HEK293 (cell line): ENCODE results near the gene PDHX.

Experiments
- CTCF ChIA-PET: fragments of 350-600 bp; formaldehyde crosslinking; extraction: SDS; loops from one replicate; lab custom pipeline; 2021; ENCODE audit warnings: antibody characterized with exemption; lab: Yijun Ruan, JAX
- POLR2A ChIA-PET: fragments of 300-600 bp; formaldehyde crosslinking; extraction: SDS; loops from one replicate; lab custom pipeline; 2020; ENCODE audit warnings: antibody characterized with exemption, inconsistent platforms; lab: Yijun Ruan, JAX
- H3K27ac ChIP-seq: fragments of 200-500 bp; sonication (Bioruptor generic); 2 replicates; pipeline ENCODE4 v1.5.1; 2014; ENCODE audit warnings: low read depth, low read length, control low read depth, inconsistent platforms; ENCODE audit errors: extremely low read depth
- H3K36me3 ChIP-seq, 2 experiments: fragments of 200-500 bp in 1 of 2; sonication (Bioruptor generic) in 1 of 2; 1 replicate in 1 of 2; 2 replicates in 1 of 2; pipeline ENCODE4 v1.5.1; 2014 to 2017; ENCODE audit warnings: inconsistent platforms in 2 of 2, low read length in 2 of 2; ENCODE audit not compliant: control insufficient read depth in 2 of 2, insufficient read depth in 1 of 2
- H3K4me1 ChIP-seq: fragments of 200-500 bp; sonication (Bioruptor generic); 2 replicates; pipeline ENCODE4 v1.5.1; 2014; ENCODE audit warnings: mild to moderate bottlenecking, low read length, inconsistent platforms; ENCODE audit not compliant: control insufficient read depth, insufficient read depth
- H3K4me3 ChIP-seq: 2 replicates; pipeline ENCODE4 v1.5.1; 2011; ENCODE audit warnings: low read depth, mild to moderate bottlenecking, control low read depth, low read length, moderate library complexity
- H3K9me3 ChIP-seq: fragments of 200-500 bp; sonication (Bioruptor generic); 2 replicates; pipeline ENCODE4 v1.5.1; 2014; ENCODE audit warnings: low read depth, low read length, inconsistent platforms; ENCODE audit not compliant: control insufficient read depth, insufficient read depth
- ZBTB17 ChIP-seq: fragments of 450-650 bp; formaldehyde crosslinking; IDR thresholded peaks from 2 replicates; pipeline ENCODE4 v1.5.1; 2016; ENCODE audit warnings: missing biosample characterization, missing genetic modification characterization
- ZNF211 ChIP-seq: fragments of 450-650 bp; formaldehyde crosslinking; IDR thresholded peaks from 2 replicates; pipeline ENCODE4 v1.5.1; 2016; ENCODE audit warnings: low read depth, missing biosample characterization, missing genetic modification characterization
- ZNF274 ChIP-seq, 2 experiments: fragments of 200-500 bp in 1 of 2; fragments of 450-650 bp in 1 of 2; sonication (Bioruptor generic) in 1 of 2; formaldehyde crosslinking in 1 of 2; IDR thresholded peaks; 2 replicates each; pipeline versions ENCODE4 v1.5.1 to v1.6.1; 2014 to 2016; ENCODE audit warnings: borderline replicate concordance in 1 of 2, inconsistent platforms in 1 of 2, low read length in 1 of 2, missing biosample characterization in 1 of 2, missing genetic modification characterization in 1 of 2
- ZNF302 ChIP-seq: fragments of 450-650 bp; formaldehyde crosslinking; IDR thresholded peaks from 2 replicates; pipeline ENCODE4 v1.5.1; 2016; ENCODE audit warnings: missing biosample characterization, missing genetic modification characterization, low read depth
- ZNF311 ChIP-seq: fragments of 450-650 bp; formaldehyde crosslinking; IDR thresholded peaks from 2 replicates; pipeline ENCODE4 v1.5.1; 2017; ENCODE audit warnings: missing biosample characterization, missing genetic modification characterization, borderline replicate concordance
- ZNF354C ChIP-seq: fragments of 450-650 bp; formaldehyde crosslinking; IDR thresholded peaks from 2 replicates; pipeline ENCODE4 v1.5.1; 2016; ENCODE audit warnings: missing biosample characterization, missing genetic modification characterization, low read depth, borderline replicate concordance
- ZNF548 ChIP-seq: fragments of 450-650 bp; formaldehyde crosslinking; IDR thresholded peaks from 2 replicates; pipeline ENCODE4 v1.5.1; 2016; ENCODE audit warnings: missing biosample characterization, missing genetic modification characterization
- ZNF658 ChIP-seq: fragments of 450-650 bp; formaldehyde crosslinking; IDR thresholded peaks from 2 replicates; pipeline ENCODE4; 2016; ENCODE audit warnings: missing biosample characterization, missing genetic modification characterization
- ZNF660 ChIP-seq: fragments of 450-650 bp; IDR thresholded peaks from 2 replicates; pipeline ENCODE4 v1.5.1; 2018; ENCODE audit warnings: missing biosample characterization, mild to moderate bottlenecking, missing genetic modification characterization
- ZNF670 ChIP-seq: fragments of 450-650 bp; formaldehyde crosslinking; IDR thresholded peaks from 2 replicates; pipeline ENCODE4 v1.5.1; 2016; ENCODE audit warnings: missing biosample characterization, missing genetic modification characterization, low read depth
- ZNF747 ChIP-seq: fragments of 450-650 bp; formaldehyde crosslinking; IDR thresholded peaks from 2 replicates; pipeline ENCODE4 v1.5.1; 2016; ENCODE audit warnings: missing biosample characterization, missing genetic modification characterization
- ZNF768 ChIP-seq: fragments of 450-650 bp; formaldehyde crosslinking; IDR thresholded peaks from 2 replicates; pipeline ENCODE4 v1.5.1; 2018; ENCODE audit warnings: missing biosample characterization, mild to moderate bottlenecking, missing genetic modification characterization
- ZNF843 ChIP-seq: fragments of 450-650 bp; formaldehyde crosslinking; IDR thresholded peaks from 2 replicates; pipeline ENCODE4 v1.5.1; 2016; ENCODE audit warnings: missing biosample characterization, missing genetic modification characterization
- TF ChIP-seq, protein P1 (sequence below): fragments of 450-650 bp; formaldehyde crosslinking; IDR thresholded peaks from 2 replicates; pipeline ENCODE4 v1.5.1; 2016; ENCODE audit warnings: missing biosample characterization, missing genetic modification characterization
- TF ChIP-seq, protein P2 (sequence below): fragments of 450-650 bp; formaldehyde crosslinking; IDR thresholded peaks from 2 replicates; pipeline ENCODE4 v1.5.1; 2016; ENCODE audit warnings: missing biosample characterization, missing genetic modification characterization
- TF ChIP-seq, protein P3 (sequence below): fragments of 450-650 bp; formaldehyde crosslinking; conservative IDR thresholded peaks from 2 replicates; pipeline ENCODE4 v1.5.1; 2016; ENCODE audit warnings: low read depth, missing biosample characterization, missing genetic modification characterization
- TF ChIP-seq, protein P4 (sequence below): fragments of 450-650 bp; formaldehyde crosslinking; IDR thresholded peaks from 2 replicates; pipeline ENCODE4 v1.5.1; 2017; ENCODE audit warnings: missing biosample characterization, missing genetic modification characterization
- TF ChIP-seq, protein P5 (sequence below): fragments of 450-650 bp; formaldehyde crosslinking; IDR thresholded peaks from 2 replicates; pipeline ENCODE4 v1.5.1; 2016; ENCODE audit warnings: missing biosample characterization, missing genetic modification characterization
- TF ChIP-seq, protein P6 (sequence below): fragments of 450-650 bp; formaldehyde crosslinking; IDR thresholded peaks from 2 replicates; pipeline ENCODE4 v1.5.1; 2016; ENCODE audit warnings: missing biosample characterization, missing genetic modification characterization

Gene PDHX

DNA sequence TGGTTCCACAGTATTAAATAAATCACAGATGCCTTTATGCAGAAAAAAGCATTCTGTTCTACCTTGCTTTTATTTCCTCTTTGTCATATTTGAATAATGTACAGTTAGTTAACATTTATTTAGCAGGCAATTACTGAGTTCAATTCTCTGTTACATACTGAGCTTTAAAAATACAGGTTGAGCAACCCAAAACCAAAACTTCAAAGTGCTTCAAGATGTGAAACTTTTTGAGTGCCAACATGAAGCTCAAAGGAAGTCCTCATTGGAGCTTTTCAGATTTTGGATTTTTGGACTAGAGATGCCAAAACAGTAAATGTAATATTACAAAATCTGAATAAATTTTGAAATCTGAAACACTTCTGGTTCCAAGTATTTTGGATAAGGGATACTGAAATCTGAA is 54.1 kb downstream of the PDHX start (continued):
- TF ChIP-seq ZNF658 (tag by site-specific recombination), result no peak

DNA sequence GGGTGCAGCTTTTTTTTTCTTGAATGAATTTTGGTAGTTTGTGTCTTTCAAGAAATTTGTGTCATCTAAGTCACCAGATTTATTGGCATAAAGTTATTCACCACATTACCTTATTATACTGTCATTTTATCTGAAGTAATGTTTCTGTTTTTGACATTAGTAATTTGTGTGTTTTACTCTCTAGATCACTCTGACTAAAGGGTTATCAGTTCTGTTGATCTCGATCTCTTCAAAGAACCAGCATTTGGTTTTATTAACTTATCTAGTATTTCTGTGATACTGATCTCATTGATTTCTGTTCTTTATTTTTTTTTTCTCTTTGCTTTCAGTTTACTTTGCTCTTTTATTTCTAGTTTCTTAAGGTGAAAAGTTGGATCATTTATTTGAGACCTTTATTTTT is 55.5 kb downstream of the PDHX start:
- Histone ChIP-seq H3K36me3 (peaks cover 23 to 40% of the 10 kb centered on the region in 2 experiments), H3K4me3 (no peak overlapping the region), H3K27ac (no peak overlapping the region), H3K4me1 (no peaks in the 10 kb centered on the region), H3K9me3 (no peaks in the 10 kb centered on the region)
- CTCF ChIA-PET, result interaction anchor here (0.7 kb wide), 2 partner anchors 117 to 339 kb away, joined by 3 read pairs; no protein-coding TSS in a partner anchor
- TF ChIP-seq ZNF747 (tag by site-specific recombination), result no peak
- no peak for TF ChIP-seq ZNF843
- no peak for TF ChIP-seq ZNF670 (tag by site-specific recombination)
- TF ChIP-seq ZNF548, result no peak
- TF ChIP-seq ZNF658 (tag by site-specific recombination), result no peak
- TF ChIP-seq ZNF660, result no peak
- TF ChIP-seq ZNF302, result no peak
- POLR2A ChIA-PET, result no interaction called here

DNA sequence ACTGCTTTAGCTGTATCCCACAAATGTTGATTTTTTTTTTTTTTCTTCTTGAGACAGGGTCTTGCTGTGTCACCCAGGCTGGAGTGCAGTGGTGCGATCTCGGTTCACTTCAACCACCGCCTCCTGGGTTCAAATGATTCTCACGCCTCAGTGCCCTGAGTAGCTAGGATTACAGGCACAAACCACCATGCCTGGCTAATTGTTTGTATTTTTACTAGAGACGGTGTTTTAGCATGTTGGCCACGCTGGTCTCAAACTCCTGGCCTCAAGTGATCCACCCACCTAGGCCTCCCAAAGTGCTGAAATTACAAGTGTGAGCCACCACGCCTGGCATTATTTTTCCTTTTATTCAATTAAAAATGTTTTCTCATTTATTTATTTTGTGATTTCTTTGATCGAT is 55.9 kb downstream of the PDHX start:
- H3K4me3 ChIP-seq, result no peak overlapping the region
- ChIA-PET POLR2A (no interaction called here), CTCF (interaction anchor here (0.7 kb wide), 3 partner anchors 116 to 419 kb away, joined by 3 read pairs; no protein-coding TSS in a partner anchor)
- H3K36me3 ChIP-seq, result peaks cover 23 to 42% of the 10 kb centered on the region in 2 experiments
- H3K27ac ChIP-seq, result no peak overlapping the region
- H3K4me1 ChIP-seq, result no peaks in the 10 kb centered on the region
- no peaks in the 10 kb centered on the region for H3K9me3 ChIP-seq
- TF ChIP-seq, protein P1, sequence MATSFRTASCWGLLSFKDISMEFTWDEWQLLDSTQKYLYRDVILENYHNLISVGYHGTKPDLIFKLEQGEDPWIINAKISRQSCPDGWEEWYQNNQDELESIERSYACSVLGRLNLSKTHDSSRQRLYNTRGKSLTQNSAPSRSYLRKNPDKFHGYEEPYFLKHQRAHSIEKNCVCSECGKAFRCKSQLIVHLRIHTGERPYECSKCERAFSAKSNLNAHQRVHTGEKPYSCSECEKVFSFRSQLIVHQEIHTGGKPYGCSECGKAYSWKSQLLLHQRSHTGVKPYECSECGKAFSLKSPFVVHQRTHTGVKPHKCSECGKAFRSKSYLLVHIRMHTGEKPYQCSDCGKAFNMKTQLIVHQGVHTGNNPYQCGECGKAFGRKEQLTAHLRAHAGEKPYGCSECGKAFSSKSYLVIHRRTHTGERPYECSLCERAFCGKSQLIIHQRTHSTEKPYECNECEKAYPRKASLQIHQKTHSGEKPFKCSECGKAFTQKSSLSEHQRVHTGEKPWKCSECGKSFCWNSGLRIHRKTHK (tag by site-specific recombination), result no peak
- TF ChIP-seq ZNF311 (tag by site-specific recombination) (no peak), ZNF768 (tag by site-specific recombination) (no peak), ZNF354C (tag by site-specific recombination) (no peak), ZNF274 (IDR thresholded peaks at IDR 0.05; ENCODE audit: low read length) (no peak), ZNF274 (tag by site-specific recombination; IDR thresholded peaks at IDR 0.05; ENCODE audit: borderline replicate concordance) (no peak), ZNF211 (tag by site-specific recombination) (no peak), ZBTB17 (no peak)
- TF ChIP-seq, protein P2, sequence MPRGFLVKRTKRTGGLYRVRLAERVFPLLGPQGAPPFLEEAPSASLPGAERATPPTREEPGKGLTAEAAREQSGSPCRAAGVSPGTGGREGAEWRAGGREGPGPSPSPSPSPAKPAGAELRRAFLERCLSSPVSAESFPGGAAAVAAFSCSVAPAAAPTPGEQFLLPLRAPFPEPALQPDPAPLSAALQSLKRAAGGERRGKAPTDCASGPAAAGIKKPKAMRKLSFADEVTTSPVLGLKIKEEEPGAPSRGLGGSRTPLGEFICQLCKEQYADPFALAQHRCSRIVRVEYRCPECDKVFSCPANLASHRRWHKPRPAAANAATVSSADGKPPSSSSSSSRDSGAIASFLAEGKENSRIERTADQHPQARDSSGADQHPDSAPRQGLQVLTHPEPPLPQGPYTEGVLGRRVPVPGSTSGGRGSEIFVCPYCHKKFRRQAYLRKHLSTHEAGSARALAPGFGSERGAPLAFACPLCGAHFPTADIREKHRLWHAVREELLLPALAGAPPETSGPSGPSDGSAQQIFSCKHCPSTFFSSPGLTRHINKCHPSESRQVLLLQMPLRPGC (tag by site-specific recombination), result no peak
- TF ChIP-seq, protein P3, sequence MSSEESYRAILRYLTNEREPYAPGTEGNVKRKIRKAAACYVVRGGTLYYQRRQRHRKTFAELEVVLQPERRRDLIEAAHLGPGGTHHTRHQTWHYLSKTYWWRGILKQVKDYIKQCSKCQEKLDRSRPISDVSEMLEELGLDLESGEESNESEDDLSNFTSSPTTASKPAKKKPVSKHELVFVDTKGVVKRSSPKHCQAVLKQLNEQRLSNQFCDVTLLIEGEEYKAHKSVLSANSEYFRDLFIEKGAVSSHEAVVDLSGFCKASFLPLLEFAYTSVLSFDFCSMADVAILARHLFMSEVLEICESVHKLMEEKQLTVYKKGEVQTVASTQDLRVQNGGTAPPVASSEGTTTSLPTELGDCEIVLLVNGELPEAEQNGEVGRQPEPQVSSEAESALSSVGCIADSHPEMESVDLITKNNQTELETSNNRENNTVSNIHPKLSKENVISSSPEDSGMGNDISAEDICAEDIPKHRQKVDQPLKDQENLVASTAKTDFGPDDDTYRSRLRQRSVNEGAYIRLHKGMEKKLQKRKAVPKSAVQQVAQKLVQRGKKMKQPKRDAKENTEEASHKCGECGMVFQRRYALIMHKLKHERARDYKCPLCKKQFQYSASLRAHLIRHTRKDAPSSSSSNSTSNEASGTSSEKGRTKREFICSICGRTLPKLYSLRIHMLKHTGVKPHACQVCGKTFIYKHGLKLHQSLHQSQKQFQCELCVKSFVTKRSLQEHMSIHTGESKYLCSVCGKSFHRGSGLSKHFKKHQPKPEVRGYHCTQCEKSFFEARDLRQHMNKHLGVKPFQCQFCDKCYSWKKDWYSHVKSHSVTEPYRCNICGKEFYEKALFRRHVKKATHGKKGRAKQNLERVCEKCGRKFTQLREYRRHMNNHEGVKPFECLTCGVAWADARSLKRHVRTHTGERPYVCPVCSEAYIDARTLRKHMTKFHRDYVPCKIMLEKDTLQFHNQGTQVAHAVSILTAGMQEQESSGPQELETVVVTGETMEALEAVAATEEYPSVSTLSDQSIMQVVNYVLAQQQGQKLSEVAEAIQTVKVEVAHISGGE (tag by site-specific recombination), result no peak
- TF ChIP-seq, protein P4, sequence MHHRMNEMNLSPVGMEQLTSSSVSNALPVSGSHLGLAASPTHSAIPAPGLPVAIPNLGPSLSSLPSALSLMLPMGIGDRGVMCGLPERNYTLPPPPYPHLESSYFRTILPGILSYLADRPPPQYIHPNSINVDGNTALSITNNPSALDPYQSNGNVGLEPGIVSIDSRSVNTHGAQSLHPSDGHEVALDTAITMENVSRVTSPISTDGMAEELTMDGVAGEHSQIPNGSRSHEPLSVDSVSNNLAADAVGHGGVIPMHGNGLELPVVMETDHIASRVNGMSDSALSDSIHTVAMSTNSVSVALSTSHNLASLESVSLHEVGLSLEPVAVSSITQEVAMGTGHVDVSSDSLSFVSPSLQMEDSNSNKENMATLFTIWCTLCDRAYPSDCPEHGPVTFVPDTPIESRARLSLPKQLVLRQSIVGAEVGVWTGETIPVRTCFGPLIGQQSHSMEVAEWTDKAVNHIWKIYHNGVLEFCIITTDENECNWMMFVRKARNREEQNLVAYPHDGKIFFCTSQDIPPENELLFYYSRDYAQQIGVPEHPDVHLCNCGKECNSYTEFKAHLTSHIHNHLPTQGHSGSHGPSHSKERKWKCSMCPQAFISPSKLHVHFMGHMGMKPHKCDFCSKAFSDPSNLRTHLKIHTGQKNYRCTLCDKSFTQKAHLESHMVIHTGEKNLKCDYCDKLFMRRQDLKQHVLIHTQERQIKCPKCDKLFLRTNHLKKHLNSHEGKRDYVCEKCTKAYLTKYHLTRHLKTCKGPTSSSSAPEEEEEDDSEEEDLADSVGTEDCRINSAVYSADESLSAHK (tag by site-specific recombination), result no peak
- TF ChIP-seq, protein P5, sequence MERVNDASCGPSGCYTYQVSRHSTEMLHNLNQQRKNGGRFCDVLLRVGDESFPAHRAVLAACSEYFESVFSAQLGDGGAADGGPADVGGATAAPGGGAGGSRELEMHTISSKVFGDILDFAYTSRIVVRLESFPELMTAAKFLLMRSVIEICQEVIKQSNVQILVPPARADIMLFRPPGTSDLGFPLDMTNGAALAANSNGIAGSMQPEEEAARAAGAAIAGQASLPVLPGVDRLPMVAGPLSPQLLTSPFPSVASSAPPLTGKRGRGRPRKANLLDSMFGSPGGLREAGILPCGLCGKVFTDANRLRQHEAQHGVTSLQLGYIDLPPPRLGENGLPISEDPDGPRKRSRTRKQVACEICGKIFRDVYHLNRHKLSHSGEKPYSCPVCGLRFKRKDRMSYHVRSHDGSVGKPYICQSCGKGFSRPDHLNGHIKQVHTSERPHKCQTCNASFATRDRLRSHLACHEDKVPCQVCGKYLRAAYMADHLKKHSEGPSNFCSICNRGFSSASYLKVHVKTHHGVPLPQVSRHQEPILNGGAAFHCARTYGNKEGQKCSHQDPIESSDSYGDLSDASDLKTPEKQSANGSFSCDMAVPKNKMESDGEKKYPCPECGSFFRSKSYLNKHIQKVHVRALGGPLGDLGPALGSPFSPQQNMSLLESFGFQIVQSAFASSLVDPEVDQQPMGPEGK (tag by site-specific recombination), result no peak
- TF ChIP-seq, protein P6, sequence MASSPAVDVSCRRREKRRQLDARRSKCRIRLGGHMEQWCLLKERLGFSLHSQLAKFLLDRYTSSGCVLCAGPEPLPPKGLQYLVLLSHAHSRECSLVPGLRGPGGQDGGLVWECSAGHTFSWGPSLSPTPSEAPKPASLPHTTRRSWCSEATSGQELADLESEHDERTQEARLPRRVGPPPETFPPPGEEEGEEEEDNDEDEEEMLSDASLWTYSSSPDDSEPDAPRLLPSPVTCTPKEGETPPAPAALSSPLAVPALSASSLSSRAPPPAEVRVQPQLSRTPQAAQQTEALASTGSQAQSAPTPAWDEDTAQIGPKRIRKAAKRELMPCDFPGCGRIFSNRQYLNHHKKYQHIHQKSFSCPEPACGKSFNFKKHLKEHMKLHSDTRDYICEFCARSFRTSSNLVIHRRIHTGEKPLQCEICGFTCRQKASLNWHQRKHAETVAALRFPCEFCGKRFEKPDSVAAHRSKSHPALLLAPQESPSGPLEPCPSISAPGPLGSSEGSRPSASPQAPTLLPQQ (tag by site-specific recombination), result no peak
